ENCODE measurements around the gene ENDOV.

The ENDOV gene

DNA sequence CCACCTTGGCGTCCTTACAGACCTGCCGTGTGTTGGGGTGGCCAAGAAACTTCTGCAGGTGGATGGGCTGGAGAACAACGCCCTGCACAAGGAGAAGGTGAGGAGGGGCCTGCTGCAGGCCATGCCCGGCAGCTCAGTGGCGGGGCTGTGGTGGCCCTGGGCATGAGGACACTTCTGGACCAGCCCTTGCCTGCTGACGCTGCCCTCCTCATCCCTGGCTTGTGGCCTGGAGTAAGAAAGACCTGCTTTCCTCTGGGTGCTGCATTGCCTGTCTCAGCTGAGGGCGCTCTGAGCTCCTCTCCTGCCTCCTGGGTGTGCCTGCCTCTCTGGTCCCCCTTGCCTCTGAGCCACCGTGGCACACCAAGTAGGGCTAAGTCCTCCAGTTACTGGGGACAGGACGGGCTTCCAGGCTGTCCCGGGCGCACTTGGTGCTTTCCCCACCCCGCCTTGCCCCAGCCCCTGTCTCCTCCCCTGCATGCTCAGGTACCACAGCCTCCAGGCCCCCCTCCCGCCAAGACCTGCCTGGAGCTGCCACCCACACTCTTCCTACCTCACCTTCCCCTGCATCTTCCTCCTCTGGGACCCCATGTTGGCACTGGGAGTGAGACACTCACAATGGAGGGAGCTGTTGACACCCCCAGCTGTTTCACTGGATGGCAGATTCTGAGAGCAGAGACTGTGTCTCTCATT, 8.7 kb downstream of the ENDOV start:
- peaks cover 9% of the 10 kb centered on the region for H3K4me1 ChIP-seq (ENCODE audit: low read length)
- no peaks in the 10 kb centered on the region for H3K79me2 ChIP-seq (ENCODE audit: low read length)
- no peak overlapping the region for H2AFZ ChIP-seq (ENCODE audit: low read depth, low read length)
- H3K9me3 ChIP-seq (ENCODE audit: insufficient read depth, low read length), result no peaks in the 10 kb centered on the region
- no peak overlapping the region for H3K27ac ChIP-seq (ENCODE audit: low read length)
- no peak for TF ChIP-seq CTCF (IDR thresholded peaks at IDR 0.05; ENCODE audit: low read depth, low read length)
- TF ChIP-seq EZH2phosphoT487 (IDR thresholded peaks at IDR 0.05; ENCODE audit: low read depth), result no peak
- no peaks in the 10 kb centered on the region for H3K27me3 ChIP-seq (ENCODE audit: low read depth, low read length)
- no peak overlapping the region for H3K4me2 ChIP-seq (ENCODE audit: low read length)
- H3K36me3 ChIP-seq (replicated peaks; ENCODE audit: low read depth, low read length), result no peaks in the 10 kb centered on the region
- H3K4me3 ChIP-seq (ENCODE audit: low read length), result no peak overlapping the region
- no peak overlapping the region for H3K9ac ChIP-seq (ENCODE audit: low read length)
- no peaks in the 10 kb centered on the region for H4K20me1 ChIP-seq (ENCODE audit: insufficient read depth, low read length)

GRCh38 chr17:80424261-80424660, 9.3 kb downstream of the ENDOV start:
- no peak overlapping the region for H2AFZ ChIP-seq (ENCODE audit: low read depth, low read length)
- no peaks in the 10 kb centered on the region for H3K79me2 ChIP-seq (ENCODE audit: low read length)
- no peaks in the 10 kb centered on the region for H3K27me3 ChIP-seq (ENCODE audit: low read depth, low read length)
- H3K9ac ChIP-seq (ENCODE audit: low read length), result no peak overlapping the region
- H3K27ac ChIP-seq (ENCODE audit: low read length), result no peak overlapping the region
- H3K4me2 ChIP-seq (ENCODE audit: low read length), result no peak overlapping the region
- no peaks in the 10 kb centered on the region for H4K20me1 ChIP-seq (ENCODE audit: insufficient read depth, low read length)
- H3K9me3 ChIP-seq (ENCODE audit: insufficient read depth, low read length), result no peaks in the 10 kb centered on the region
- TF ChIP-seq EZH2phosphoT487 (IDR thresholded peaks at IDR 0.05; ENCODE audit: low read depth) (no peak), CTCF (IDR thresholded peaks at IDR 0.05; ENCODE audit: low read depth, low read length) (no peak)
- H3K4me1 ChIP-seq (ENCODE audit: low read length), result peaks cover 9% of the 10 kb centered on the region
- no peaks in the 10 kb centered on the region for H3K36me3 ChIP-seq (replicated peaks; ENCODE audit: low read depth, low read length)
- no peak overlapping the region for H3K4me3 ChIP-seq (ENCODE audit: low read length)

DNA sequence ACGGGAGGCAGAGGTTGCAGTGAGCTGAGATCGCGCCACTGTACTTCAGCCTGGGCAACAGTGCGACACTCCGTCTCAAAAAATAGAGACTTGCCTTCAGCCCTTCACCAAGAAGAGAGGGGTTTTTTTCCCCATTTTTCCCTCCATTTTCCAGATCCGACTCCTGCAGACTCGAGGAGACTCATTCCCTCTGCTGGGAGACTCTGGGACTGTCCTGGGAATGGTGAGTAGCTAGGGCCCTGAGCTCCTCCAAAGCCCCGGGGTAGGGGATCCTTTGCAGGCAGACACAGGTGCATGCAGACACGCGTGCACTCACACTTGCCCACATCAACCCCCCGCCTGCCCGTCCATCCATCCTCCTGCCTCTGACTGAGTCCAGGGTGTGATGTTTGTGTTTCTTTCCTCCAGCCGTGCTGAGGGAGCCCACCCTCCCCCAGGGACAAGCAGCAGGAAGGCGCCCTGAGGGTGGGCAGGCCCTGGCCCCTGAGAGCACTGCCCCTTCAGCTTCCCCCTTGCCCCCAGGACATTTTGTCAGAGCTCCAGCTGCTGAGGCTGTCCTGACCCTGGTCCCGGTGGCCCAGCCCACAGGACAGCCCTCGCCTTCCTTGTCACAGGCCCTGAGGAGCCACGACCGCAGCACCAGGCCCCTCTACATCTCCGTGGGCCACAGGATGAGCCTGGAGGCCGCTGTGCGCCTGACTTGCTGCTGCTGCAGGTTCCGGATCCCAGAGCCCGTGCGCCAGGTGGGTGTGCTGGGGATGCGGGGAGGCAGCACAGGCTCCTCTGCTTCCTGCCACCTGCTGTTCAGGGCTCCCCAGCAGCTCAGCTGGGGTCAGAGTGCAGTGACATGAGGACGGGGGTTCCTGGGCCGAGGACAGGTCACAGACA, 10.2 kb downstream of the ENDOV start:
- no peak overlapping the region for H3K4me3 ChIP-seq (ENCODE audit: low read length)
- H3K4me1 ChIP-seq (ENCODE audit: low read length), result peaks cover 9% of the 10 kb centered on the region
- no peaks in the 10 kb centered on the region for H3K9me3 ChIP-seq (ENCODE audit: insufficient read depth, low read length)
- no peaks in the 10 kb centered on the region for H3K79me2 ChIP-seq (ENCODE audit: low read length)
- no peaks in the 10 kb centered on the region for H4K20me1 ChIP-seq (ENCODE audit: insufficient read depth, low read length)
- H3K27me3 ChIP-seq (ENCODE audit: low read depth, low read length), result no peaks in the 10 kb centered on the region
- no peaks in the 10 kb centered on the region for H3K36me3 ChIP-seq (replicated peaks; ENCODE audit: low read depth, low read length)
- H3K27ac ChIP-seq (ENCODE audit: low read length), result no peak overlapping the region
- TF ChIP-seq CTCF (IDR thresholded peaks at IDR 0.05; ENCODE audit: low read depth, low read length) (no peak), EZH2phosphoT487 (IDR thresholded peaks at IDR 0.05; ENCODE audit: low read depth) (no peak)
- no peak overlapping the region for H3K4me2 ChIP-seq (ENCODE audit: low read length)
- no peak overlapping the region for H2AFZ ChIP-seq (ENCODE audit: low read depth, low read length)
- no peak overlapping the region for H3K9ac ChIP-seq (ENCODE audit: low read length)

DNA sequence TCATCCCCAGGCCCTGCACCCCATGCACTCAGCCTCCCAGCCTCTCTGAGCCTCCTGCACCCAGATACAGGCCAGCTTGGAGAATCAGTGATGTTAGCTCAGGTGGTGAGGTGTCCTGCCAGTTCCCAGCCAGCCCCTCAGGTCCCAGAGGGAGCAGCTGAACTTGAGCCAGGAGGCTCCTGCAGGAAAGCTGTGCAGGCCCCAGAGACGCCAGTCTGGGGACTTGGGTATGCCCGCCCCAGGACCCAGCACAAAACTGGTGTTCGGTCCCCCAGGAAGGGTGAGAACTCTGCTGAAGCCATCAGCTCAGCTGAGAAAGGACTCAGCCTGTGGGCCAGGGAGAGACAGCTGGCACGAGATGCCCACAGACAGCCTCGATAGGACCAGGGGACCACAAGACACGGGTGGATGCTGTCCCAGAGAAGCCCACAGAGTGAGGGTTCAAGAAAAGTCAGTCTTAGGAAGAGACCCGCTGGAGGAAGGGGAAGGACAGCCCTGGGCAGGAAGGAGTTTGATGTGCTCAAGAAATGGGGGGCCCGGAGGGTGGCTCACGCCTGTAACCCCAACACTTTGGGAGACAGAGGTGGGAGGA, 11.0 kb downstream of the ENDOV start:
- H4K20me1 ChIP-seq (ENCODE audit: insufficient read depth, low read length), result no peaks in the 10 kb centered on the region
- TF ChIP-seq CTCF (IDR thresholded peaks at IDR 0.05; ENCODE audit: low read depth, low read length), result no peak
- TF ChIP-seq EZH2phosphoT487 (IDR thresholded peaks at IDR 0.05; ENCODE audit: low read depth), result no peak
- H3K79me2 ChIP-seq (ENCODE audit: low read length), result no peaks in the 10 kb centered on the region
- H3K9me3 ChIP-seq (ENCODE audit: insufficient read depth, low read length), result no peaks in the 10 kb centered on the region
- H3K27me3 ChIP-seq (ENCODE audit: low read depth, low read length), result no peaks in the 10 kb centered on the region
- no peak overlapping the region for H3K27ac ChIP-seq (ENCODE audit: low read length)
- no peak overlapping the region for H3K4me3 ChIP-seq (ENCODE audit: low read length)
- no peak overlapping the region for H3K9ac ChIP-seq (ENCODE audit: low read length)
- H3K36me3 ChIP-seq (replicated peaks; ENCODE audit: low read depth, low read length), result no peaks in the 10 kb centered on the region
- H3K4me1 ChIP-seq (ENCODE audit: low read length), result peaks cover 9% of the 10 kb centered on the region
- no peak overlapping the region for H3K4me2 ChIP-seq (ENCODE audit: low read length)
- H2AFZ ChIP-seq (ENCODE audit: low read depth, low read length), result 0 out of 2 replicates have a peak overlapping the region, but pooled peaks have one; percentile 84

All from OCI-LY3 (cell line).